A549 (cell line): ENCODE data around the gene RIC3.

Source experiments
- TFCP2L1 ChIP-seq: fragments of 250-450 bp; sonication (Bioruptor Pico); IDR thresholded peaks from 2 replicates; pipeline ENCODE4 v1.5.0; 2021; ENCODE audit warnings: mild to moderate bottlenecking
- TF ChIP-seq, protein P1 (sequence below): fragments of >200 bp; sonication (Bioruptor Twin); formaldehyde crosslinking; IDR thresholded peaks from 3 replicates; pipeline ENCODE4 v1.5.1; 2016

DNA sequence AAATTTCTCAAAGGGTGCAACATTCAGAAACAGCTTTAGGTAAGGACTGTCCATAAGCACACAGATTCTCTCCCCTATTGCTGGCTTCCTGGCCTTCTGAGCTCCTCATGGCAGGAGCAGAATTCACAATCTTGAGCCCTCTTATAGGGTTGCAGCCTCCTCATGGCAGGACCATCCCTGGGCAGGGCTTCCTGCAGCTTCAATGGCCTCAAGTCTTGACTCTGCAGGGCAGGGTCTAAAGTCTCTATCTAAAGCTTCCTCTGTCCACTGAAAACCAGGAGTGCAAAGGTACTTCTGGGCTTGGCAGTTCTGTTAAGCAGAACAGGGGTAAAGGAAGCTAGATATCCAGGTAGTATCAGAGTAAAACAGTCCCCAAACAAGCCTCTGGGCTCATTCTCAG, 59.1 kb downstream of the RIC3 start:
- TF ChIP-seq TFCP2L1 (CRISPR knock-in tag): no peak
- TF ChIP-seq, protein P1, sequence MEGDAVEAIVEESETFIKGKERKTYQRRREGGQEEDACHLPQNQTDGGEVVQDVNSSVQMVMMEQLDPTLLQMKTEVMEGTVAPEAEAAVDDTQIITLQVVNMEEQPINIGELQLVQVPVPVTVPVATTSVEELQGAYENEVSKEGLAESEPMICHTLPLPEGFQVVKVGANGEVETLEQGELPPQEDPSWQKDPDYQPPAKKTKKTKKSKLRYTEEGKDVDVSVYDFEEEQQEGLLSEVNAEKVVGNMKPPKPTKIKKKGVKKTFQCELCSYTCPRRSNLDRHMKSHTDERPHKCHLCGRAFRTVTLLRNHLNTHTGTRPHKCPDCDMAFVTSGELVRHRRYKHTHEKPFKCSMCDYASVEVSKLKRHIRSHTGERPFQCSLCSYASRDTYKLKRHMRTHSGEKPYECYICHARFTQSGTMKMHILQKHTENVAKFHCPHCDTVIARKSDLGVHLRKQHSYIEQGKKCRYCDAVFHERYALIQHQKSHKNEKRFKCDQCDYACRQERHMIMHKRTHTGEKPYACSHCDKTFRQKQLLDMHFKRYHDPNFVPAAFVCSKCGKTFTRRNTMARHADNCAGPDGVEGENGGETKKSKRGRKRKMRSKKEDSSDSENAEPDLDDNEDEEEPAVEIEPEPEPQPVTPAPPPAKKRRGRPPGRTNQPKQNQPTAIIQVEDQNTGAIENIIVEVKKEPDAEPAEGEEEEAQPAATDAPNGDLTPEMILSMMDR: no peak
